ES-I3 (cell line): ENCODE measurements around the gene SLC5A10.

Source experiments
- H3K36me3 ChIP-seq: 2 replicates; pipeline ENCODE4 v1.6.1; 2013; ENCODE audit warnings: mild to moderate bottlenecking, low read length, control low read depth, moderate library complexity; ENCODE audit not compliant: insufficient read depth
- H3K4me1 ChIP-seq: 2 replicates; pipeline ENCODE4 v1.6.1; 2013; ENCODE audit warnings: mild to moderate bottlenecking, control low read depth, low read length; ENCODE audit not compliant: insufficient read depth
- H3K9ac ChIP-seq: 2 replicates; pipeline ENCODE4 v1.6.1; 2013; ENCODE audit warnings: low read depth, mild to moderate bottlenecking, low read length, moderate library complexity
- H3K9me3 ChIP-seq: 2 replicates; pipeline ENCODE4 v1.6.1; 2013; ENCODE audit warnings: mild to moderate bottlenecking, low read length, moderate library complexity; ENCODE audit not compliant: control insufficient read depth, insufficient read depth

SLC5A10 gene

GRCh38 chr17:18978050-18978449, 26.1 kb downstream of the SLC5A10 start:
- no peaks in the 10 kb centered on the region for H3K9me3 ChIP-seq
- H3K9ac ChIP-seq = no peak overlapping the region
- peaks cover 15% of the 10 kb centered on the region; the same call in 1 of the 2 replicates for H3K4me1 ChIP-seq
- H3K36me3 ChIP-seq = peaks cover 7% of the 10 kb centered on the region; the same call in 1 of the 2 replicates

GRCh38 chr17:18978655-18979054, 26.7 kb downstream of the SLC5A10 start:
- no peaks in the 10 kb centered on the region for H3K9me3 ChIP-seq
- peaks cover 15% of the 10 kb centered on the region; the same call in 1 of the 2 replicates for H3K4me1 ChIP-seq
- H3K36me3 ChIP-seq = peaks cover 7% of the 10 kb centered on the region; the same call in 1 of the 2 replicates
- H3K9ac ChIP-seq = no peak overlapping the region

DNA sequence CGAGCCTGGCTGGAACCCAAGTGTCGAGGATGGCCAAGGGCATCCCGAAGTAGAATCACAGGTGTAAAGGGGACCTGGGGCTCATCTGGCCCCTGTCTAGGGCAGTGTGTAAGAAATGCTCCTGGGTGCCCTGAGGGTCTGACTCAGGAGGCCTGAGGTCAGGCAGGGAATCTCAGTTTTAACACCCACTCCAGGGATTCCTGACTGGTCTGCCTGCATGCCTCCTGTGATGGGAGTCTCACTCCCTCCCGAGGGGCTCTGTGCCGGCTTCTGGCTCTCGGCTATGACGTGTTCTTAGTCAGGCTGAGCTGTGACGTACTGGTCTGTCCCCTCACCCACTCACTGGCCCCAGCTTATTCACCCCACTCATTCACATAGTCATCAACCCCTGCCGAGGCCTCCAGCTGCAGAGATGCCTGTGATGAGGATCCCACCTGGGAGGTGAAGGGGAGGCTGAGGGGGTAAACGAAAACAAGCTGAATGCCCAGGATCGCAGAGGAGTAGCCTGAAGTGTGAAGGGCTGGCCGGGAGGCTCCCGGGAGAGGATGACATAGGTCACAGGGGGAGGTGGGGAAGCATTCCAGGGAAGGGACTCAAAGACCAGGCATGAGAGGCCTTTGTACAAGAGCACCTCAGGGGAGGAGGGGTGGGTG, 28.8 kb downstream of the SLC5A10 start:
- H3K4me1 ChIP-seq = peaks cover 15% of the 10 kb centered on the region; the same call in 1 of the 2 replicates
- no peaks in the 10 kb centered on the region for H3K9me3 ChIP-seq
- H3K9ac ChIP-seq = no peak overlapping the region
- H3K36me3 ChIP-seq = peaks cover 8% of the 10 kb centered on the region; the same call in 1 of the 2 replicates

GRCh38 chr17:18981335-18981641, 29.3 kb downstream of the SLC5A10 start:
- no peak overlapping the region for H3K9ac ChIP-seq
- H3K36me3 ChIP-seq = peaks cover 8% of the 10 kb centered on the region; the same call in 1 of the 2 replicates
- no peaks in the 10 kb centered on the region for H3K9me3 ChIP-seq
- H3K4me1 ChIP-seq = peaks cover 15% of the 10 kb centered on the region; the same call in 1 of the 2 replicates

GRCh38 chr17:18981642-18982424, 29.9 kb downstream of the SLC5A10 start:
- Histone ChIP-seq H3K9ac (no peak overlapping the region), H3K9me3 (no peaks in the 10 kb centered on the region), H3K36me3 (peaks cover 8% of the 10 kb centered on the region; the same call in 1 of the 2 replicates), H3K4me1 (peaks cover 15% of the 10 kb centered on the region; the same call in 1 of the 2 replicates)

DNA sequence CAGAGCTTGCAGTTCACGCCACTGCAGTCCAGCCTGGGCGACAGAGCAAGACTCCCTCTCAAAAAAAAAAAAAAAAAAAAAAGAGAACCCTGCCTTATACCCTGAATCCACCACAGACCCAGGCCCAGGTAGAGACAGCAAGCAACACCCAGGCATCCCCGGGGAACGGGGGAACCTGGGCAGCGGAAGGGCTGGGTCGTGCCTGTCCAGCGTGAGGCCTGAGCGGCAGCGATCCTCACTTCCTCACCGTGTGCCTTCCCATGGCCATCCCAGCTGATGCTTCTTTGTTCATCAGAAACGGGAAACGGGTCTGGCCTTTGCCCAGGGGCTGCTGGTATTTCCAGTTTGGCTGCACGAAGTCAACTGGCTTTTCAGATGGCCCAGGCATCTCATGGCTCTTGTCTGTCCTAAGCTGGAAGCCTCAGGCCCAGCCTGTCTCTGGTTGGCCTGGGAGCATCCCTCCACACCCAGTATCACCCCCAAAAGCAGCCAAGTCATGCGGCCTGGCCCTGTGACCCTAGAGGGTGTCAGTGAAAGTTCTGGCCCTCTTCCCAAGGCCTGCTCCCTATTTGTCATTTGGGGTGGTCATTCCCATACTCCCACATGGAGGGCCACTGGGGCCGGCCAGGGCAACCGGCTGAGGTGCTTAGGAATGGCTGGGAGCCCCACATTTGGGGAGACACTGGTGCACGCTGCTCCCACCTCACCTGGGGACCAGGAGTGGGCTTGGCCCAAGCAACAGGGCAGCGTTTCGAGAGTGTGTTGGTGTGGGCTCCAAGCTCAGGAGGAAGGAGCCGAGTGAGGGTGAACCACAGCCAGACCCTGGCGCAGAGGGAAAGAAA, 32.5 kb downstream of the SLC5A10 start:
- Histone ChIP-seq H3K9me3 (no peaks in the 10 kb centered on the region), H3K36me3 (peaks cover 5% of the 10 kb centered on the region; the same call in 1 of the 2 replicates), H3K9ac (no peak overlapping the region), H3K4me1 (peaks cover 15% of the 10 kb centered on the region; the same call in 1 of the 2 replicates)

DNA sequence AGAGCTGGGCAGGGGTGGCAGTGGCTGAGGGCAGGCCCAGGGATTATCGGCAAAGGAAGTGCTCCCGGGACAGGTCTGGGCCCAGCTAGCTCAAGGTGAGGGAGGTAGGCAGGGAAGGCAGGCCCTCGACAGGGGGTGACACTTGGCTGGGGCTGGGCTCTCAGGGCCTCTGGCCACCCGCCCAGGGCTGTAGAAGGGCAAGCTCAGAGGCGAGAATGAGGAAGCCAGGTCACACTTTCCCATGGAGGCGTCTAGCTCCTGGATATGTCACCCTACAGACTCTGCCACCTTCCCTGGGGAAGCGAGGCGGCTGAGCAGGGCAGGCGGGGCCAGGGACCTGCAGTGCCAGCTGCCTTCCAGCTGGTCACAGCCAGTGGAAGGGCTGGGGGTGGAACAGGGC, 33.5 kb downstream of the SLC5A10 start:
- H3K9me3 ChIP-seq = no peaks in the 10 kb centered on the region
- no peak overlapping the region for H3K9ac ChIP-seq
- peaks cover 5% of the 10 kb centered on the region; the same call in 1 of the 2 replicates for H3K36me3 ChIP-seq
- H3K4me1 ChIP-seq = peaks cover 15% of the 10 kb centered on the region; the same call in 1 of the 2 replicates

GRCh38 chr17:18986541-18987229, 34.7 kb downstream of the SLC5A10 start:
- H3K36me3 ChIP-seq = peaks cover 5% of the 10 kb centered on the region; the same call in 1 of the 2 replicates
- no peaks in the 10 kb centered on the region for H3K9me3 ChIP-seq
- H3K9ac ChIP-seq = no peak overlapping the region
- H3K4me1 ChIP-seq = peaks cover 12% of the 10 kb centered on the region; the same call in 1 of the 2 replicates

- Histone ChIP-seq H3K9ac (no peak overlapping the region), H3K9me3 (no peaks in the 10 kb centered on the region), H3K4me1 (peaks cover 6% of the 10 kb centered on the region; the same call in 1 of the 2 replicates), H3K36me3 (peaks cover 5% of the 10 kb centered on the region; the same call in 1 of the 2 replicates)
Observed at GRCh38 chr17:18987230-18987610, 35.3 kb downstream of the SLC5A10 start.

DNA sequence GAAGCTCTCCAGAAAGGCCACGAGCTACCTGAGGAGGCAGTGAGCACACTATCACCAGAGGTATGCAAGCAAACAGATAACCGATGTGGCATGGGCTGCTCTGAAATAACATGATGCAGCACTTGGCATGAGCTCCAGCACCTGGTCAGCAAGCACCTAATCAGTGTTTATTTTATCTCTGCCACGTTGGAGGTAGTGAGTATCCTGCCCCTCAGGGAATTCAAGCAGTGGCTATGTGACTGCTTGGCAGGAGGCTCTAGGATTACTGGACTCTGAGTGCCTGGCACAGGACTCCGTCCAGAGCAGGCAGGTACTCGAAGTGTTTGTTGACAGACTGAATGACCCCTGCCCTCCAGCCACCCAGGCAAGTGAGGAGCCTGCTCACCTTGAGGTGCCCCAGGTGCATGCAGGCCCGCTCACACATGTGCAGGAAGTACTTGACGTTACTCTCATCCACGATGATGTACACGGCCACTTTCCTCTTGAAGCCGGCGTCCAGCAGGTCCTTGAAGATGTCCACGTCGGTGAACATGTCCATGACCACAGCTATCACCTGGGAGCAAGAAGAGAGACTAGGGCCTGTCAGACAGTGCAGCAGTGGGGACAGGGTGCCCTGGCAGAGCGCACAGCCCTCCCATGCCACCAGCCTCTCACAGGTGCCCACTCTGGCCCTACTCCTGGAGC, 36.0 kb downstream of the SLC5A10 start:
- H3K9ac ChIP-seq = no peak overlapping the region
- peaks cover 5% of the 10 kb centered on the region; the same call in 1 of the 2 replicates for H3K36me3 ChIP-seq

GRCh38 chr17:18988546-18989173, 36.7 kb downstream of the SLC5A10 start:
- no peaks in the 10 kb centered on the region for H3K4me1 ChIP-seq
- H3K9ac ChIP-seq = no peak overlapping the region
- H3K9me3 ChIP-seq = no peaks in the 10 kb centered on the region
- peaks cover 5% of the 10 kb centered on the region; the same call in 1 of the 2 replicates for H3K36me3 ChIP-seq

More for the DNA sequence above, 36.0 kb downstream of the SLC5A10 start:
- no peaks in the 10 kb centered on the region for H3K9me3 ChIP-seq
- no peaks in the 10 kb centered on the region; the same call in 1 of the 2 replicates for H3K4me1 ChIP-seq

- Histone ChIP-seq H3K4me1 (no peaks in the 10 kb centered on the region), H3K9ac (no peak overlapping the region), H3K9me3 (no peaks in the 10 kb centered on the region), H3K36me3 (no peaks in the 10 kb centered on the region)
Observed at GRCh38 chr17:18990331-18990730, 38.4 kb downstream of the SLC5A10 start.
